Kidney (tissue), 14 donors: ENCODE data around the gene ADD2. TPM values are rescaled to one million over a fixed set of nuclear protein-coding genes. Genes with fewer than 3 reads are reported as not detected.
"Not testable (repeated sequence)": the region's sequence is repeated elsewhere in the genome, so short reads cannot be mapped to it uniquely, and the experiment has no call there.

Experiments
- DNase-seq, 5 donors: peaks; one replicate each; pipeline ENCODE4 v3.0.0-alpha.2; 2013 to 2020
- FAIRE-seq: peaks from 2 replicates; lab custom pipeline; 2012; peaks lifted over from hg19 to GRCh38; lab: Jason Lieb, UNC
- H3K27ac ChIP-seq, 2 donors: one replicate each; pipeline ENCODE4 v1.7.0; 2013; ENCODE audit warnings: low read depth in 2 of 2, low read length in 2 of 2, inconsistent platforms in 1 of 2
- H3K27me3 ChIP-seq: one replicate; pipeline ENCODE4 v1.7.1; 2013; ENCODE audit warnings: low read length, inconsistent platforms; ENCODE audit not compliant: control insufficient read depth, insufficient read depth
- H3K36me3 ChIP-seq, 3 donors: one replicate each; pipeline versions ENCODE4 v1.7.0 to v1.7.1; 2013; ENCODE audit warnings: low read length in 3 of 3, control low read depth in 1 of 3, inconsistent platforms in 1 of 3; ENCODE audit not compliant: insufficient read depth in 3 of 3, control insufficient read depth in 2 of 3
- H3K4me1 ChIP-seq, 3 donors: one replicate each; pipeline versions ENCODE4 v1.7.0 to v1.7.1; 2013; ENCODE audit warnings: low read length in 3 of 3, inconsistent platforms in 1 of 3, low read depth in 1 of 3; ENCODE audit not compliant: control insufficient read depth in 2 of 3, insufficient read depth in 2 of 3
- H3K4me3 ChIP-seq, 3 donors: one replicate each; pipeline versions ENCODE4 v1.7.0 to v1.8.1; 2013; ENCODE audit warnings: low read length in 3 of 3, control low read depth in 1 of 3, inconsistent platforms in 1 of 3
- H3K9ac ChIP-seq, 3 donors: one replicate each; pipeline versions ENCODE4 v1.7.0 to v1.7.1; 2013; ENCODE audit warnings: low read length in 3 of 3, control low read depth in 1 of 3, inconsistent platforms in 1 of 3
- H3K9me3 ChIP-seq, 3 donors: one replicate each; pipeline versions ENCODE4 v1.7.0 to v1.7.1; 2013; ENCODE audit warnings: low read length in 3 of 3, control low read depth in 1 of 3, inconsistent platforms in 1 of 3; ENCODE audit not compliant: control insufficient read depth in 2 of 3, insufficient read depth in 1 of 3
- CTCF ChIP-seq: IDR thresholded peaks from 3 replicates; pipeline ENCODE4 v1.5.1; 2012; ENCODE audit warnings: mild to moderate bottlenecking, moderate library complexity, borderline replicate concordance; ENCODE audit not compliant: insufficient read depth; ENCODE audit errors: extremely low read depth
- intact Hi-C: fragments of 100-400 bp; cut with DNase I; formaldehyde crosslinking; loops from one replicate; pipeline ENCODE4 v1.11.1; 2022
- polyA plus RNA-seq: library from polyadenylated mRNA; stranded (reverse); fragments of 350-450 nt; fragmentation: Illumina TruSeq; extraction: RNeasy Lipid Tissue Mini Kit (QIAGEN cat#74804); gene quantifications from one replicate; pipeline ENCODE4 v1.2.3, GENCODE V29; 2014; ENCODE audit warnings: low read depth, low replicate concordance; ENCODE audit not compliant: insufficient read depth
- total RNA-seq: library from RNA; stranded (reverse); fragmentation: NEBNext Ultra II Directional; extraction: Animal tissue kit (Norgen Biotek cat#: 25700); gene quantifications from one replicate; pipeline ENCODE4 v1.2.1, GENCODE V29; 2021
- donor health status: control.
- donor health status: control.
- donor health status: control.
- donor health status: control.
- donor health status: control.
- donor health status: DM: yes; HTN: yes; CAD: no.
- donor health status: Normal renal cell carcinoma (clear cell type).

Gene ADD2
- total and polyA plus RNA-seq, 2 donors from 2014 or later = 2.9 TPM; not detected in 1

- H3K9ac ChIP-seq = no peak overlapping the region
- no peaks in the 10 kb centered on the region for H3K4me1 ChIP-seq
- H3K27ac ChIP-seq = no peak overlapping the region
- H3K4me3 ChIP-seq = no peak overlapping the region
- H3K36me3 ChIP-seq = no peaks in the 10 kb centered on the region
- FAIRE-seq = no peak
- no peaks in the 10 kb centered on the region for H3K9me3 ChIP-seq
- H3K27me3 ChIP-seq = no peaks in the 10 kb centered on the region
- DNase-seq = no peak
- TF ChIP-seq CTCF = no peak
- intact Hi-C loops = no loop called here
Observed at GRCh38 chr2:70744397-70744796, 23.6 kb downstream of the ADD2 start.

GRCh38 chr2:70743677-70744076 is 24.3 kb downstream of the ADD2 start:
- no peak for DNase-seq
- H3K27me3 ChIP-seq = no peaks in the 10 kb centered on the region
- no peaks in the 10 kb centered on the region for H3K4me1 ChIP-seq
- FAIRE-seq = no peak
- no peak overlapping the region for H3K9ac ChIP-seq
- no peaks in the 10 kb centered on the region for H3K9me3 ChIP-seq
- H3K4me3 ChIP-seq = no peak overlapping the region
- no peak overlapping the region for H3K27ac ChIP-seq
- no peak for TF ChIP-seq CTCF
- no peaks in the 10 kb centered on the region for H3K36me3 ChIP-seq
- intact Hi-C loops = no loop called here

DNA sequence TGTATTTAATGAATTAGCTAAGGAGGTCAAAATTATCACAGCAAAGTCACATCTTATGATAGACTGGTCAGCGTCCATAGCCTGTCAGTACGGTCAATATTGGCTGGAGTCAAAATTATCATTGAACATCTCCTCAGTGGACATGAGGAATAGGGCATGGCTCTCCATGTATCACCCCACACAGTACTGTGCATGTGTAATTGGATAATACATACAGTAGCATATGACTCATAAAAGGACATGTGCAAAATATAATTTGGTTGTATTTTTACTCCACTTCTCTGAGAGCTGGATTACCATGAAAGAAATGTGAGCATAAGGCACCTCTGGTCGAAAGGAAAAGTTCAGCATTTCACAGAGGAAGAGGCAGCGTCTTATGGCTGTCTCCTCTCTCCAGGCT is 24.9 kb downstream of the ADD2 start:
- intact Hi-C loops = no loop called here
- DNase-seq (no peak), FAIRE-seq (no peak)
- Histone ChIP-seq H3K27ac (no peak overlapping the region), H3K4me3 (no peak overlapping the region), H3K36me3 (no peaks in the 10 kb centered on the region), H3K9ac (no peak overlapping the region), H3K4me1 (no peaks in the 10 kb centered on the region), H3K9me3 (no peaks in the 10 kb centered on the region), H3K27me3 (no peaks in the 10 kb centered on the region)
- TF ChIP-seq CTCF = no peak

DNA sequence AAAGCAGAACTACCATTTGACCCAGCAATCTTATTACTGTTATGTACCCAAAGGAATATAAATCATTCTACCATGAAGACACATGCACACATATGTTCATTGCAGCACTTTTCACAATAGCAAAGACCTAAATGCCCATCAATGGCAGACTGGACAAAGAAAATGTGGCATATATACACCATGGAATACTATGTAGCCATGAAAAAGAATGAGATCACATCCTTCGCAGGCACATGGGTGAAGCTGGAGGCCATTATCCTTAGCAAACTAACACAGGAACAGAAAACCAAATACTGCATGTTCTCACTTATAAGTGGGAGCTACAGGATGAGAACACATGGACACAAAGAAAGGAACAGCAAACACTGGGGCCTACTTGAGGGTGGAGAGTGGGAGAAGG is 28.5 kb downstream of the ADD2 start:
- H3K4me1 ChIP-seq, intact Hi-C loops, H3K27me3 ChIP-seq, H3K9ac ChIP-seq, DNase-seq, H3K4me3 ChIP-seq, H3K36me3 ChIP-seq, H3K9me3 ChIP-seq, H3K27ac ChIP-seq, FAIRE-seq: not testable (repeated sequence)
